Adrenal gland (tissue), 19 donors: ENCODE data around the gene KIR2DL4. TPM values are rescaled to one million over a fixed set of nuclear protein-coding genes. Genes with fewer than 3 reads are reported as not detected.
"Not testable (repeated sequence)": the region's sequence is repeated elsewhere in the genome, so short reads cannot be mapped to it uniquely, and the experiment has no call there.

Experiments used
- DNase-seq, 7 donors: peaks; one replicate each; pipeline ENCODE4 v3.0.0-alpha.2; 2019 to 2020
- H3K27ac ChIP-seq, 5 donors: fragments of 200-600 bp; sonication (generic) in 4 of 5; 1 replicate in 3 of 5; 2 replicates in 2 of 5; pipeline versions ENCODE4 v1.5.1 to v1.8.0; 2016 to 2020; ENCODE audit warnings: mild to moderate bottlenecking in 1 of 5
- H3K27me3 ChIP-seq: fragments of 200-600 bp; 2 replicates; pipeline ENCODE4 v1.8.0; 2021
- H3K36me3 ChIP-seq, 2 donors: fragments of 200-600 bp; replicated peaks in 1 of 2; 1 replicate in 1 of 2; 2 replicates in 1 of 2; pipeline versions ENCODE4 v1.5.1 to v1.8.0; 2018 to 2022
- H3K4me1 ChIP-seq, 2 donors: fragments of 200-600 bp; replicated peaks in 1 of 2; 1 replicate in 1 of 2; 2 replicates in 1 of 2; pipeline versions ENCODE4 v1.5.1 to v1.8.0; 2018 to 2021
- H3K4me3 ChIP-seq, 4 donors: fragments of 200-600 bp; sonication (generic) in 3 of 4; one replicate each; pipeline ENCODE4 v1.5.1; 2016 to 2018
- H3K9me3 ChIP-seq, 3 donors: fragments of 200-600 bp; sonication (generic) in 1 of 3; replicated peaks in 1 of 3; 1 replicate in 2 of 3; 2 replicates in 1 of 3; pipeline versions ENCODE4 v1.5.1 to v1.8.0; 2016 to 2021
- POLR2A ChIP-seq, 2 donors: fragments of 450-650 bp; IDR thresholded peaks; one replicate each; pipeline ENCODE4 v1.6.1; 2017; ENCODE audit warnings: antibody characterized with exemption in 2 of 2, mild to moderate bottlenecking in 2 of 2, moderate library complexity in 1 of 2
- WGBS, 4 donors: extraction: QIAGEN DNeasy Blood & Tissue Kit in 2 of 4; methylation state at CpG; one replicate each; pipeline versions ENCODE4 v1.1.5 to v1.1.7; 2013 to 2017; 5-methylcytosine and 5-hydroxymethylcytosine counted together
- intact Hi-C, 2 donors: fragments of 100-400 bp; cut with DNase I; formaldehyde crosslinking; loops; one replicate each; pipeline versions ENCODE4 v1.14.1 to v1.15.0; 2022 to 2023
- long read RNA-seq, 10 donors: library from polyadenylated mRNA in 3 of 10; unstranded in 2 of 10; stranded (forward) in 1 of 10; transcript quantifications; one replicate each; pipeline ENCODE4 v2.0.0 and lab custom pipeline, GENCODE V29; 2021 to 2026
- polyA plus RNA-seq, 3 donors: library from polyadenylated mRNA; stranded (reverse); fragments of 200-250 nt in 2 of 3; fragments of 350-450 nt in 1 of 3; fragmentation: Illumina TruSeq in 1 of 3; extraction: RNeasy Lipid Tissue Mini Kit (QIAGEN cat#74804) in 1 of 3; gene quantifications; one replicate each; pipeline ENCODE4 v1.2.3, GENCODE V29; 2013 to 2014
- total RNA-seq, 9 donors: library from RNA; depleted of rRNA in 4 of 9; stranded (reverse); fragments of >200 nt in 4 of 9; fragments of 120-200 nt in 1 of 9; fragmentation: NEBNext Ultra II Directional in 1 of 9; extraction: Animal tissue kit (Norgen Biotek cat#: 25700) in 1 of 9; gene quantifications; one replicate each; pipeline versions ENCODE4 v1.1.0 to v1.2.4, GENCODE V29; 2013 to 2023
- TF ChIP-seq, protein P1 (sequence below), 6 experiments: fragments of 450-650 bp in 4 of 6; fragments of 200-600 bp in 2 of 6; sonication (generic) in 1 of 6; IDR thresholded peaks; 1 replicate in 5 of 6; 2 replicates in 1 of 6; pipeline versions ENCODE4 v1.5.1 to v1.8.0; 2016 to 2021; ENCODE audit warnings: antibody characterized with exemption in 6 of 6, mild to moderate bottlenecking in 2 of 6, moderate library complexity in 1 of 6
- donor health status: healthy with polysubstance abuse.
- donor health status: Bipolar disorder and iron deficiency.
- donor health status: DM: yes; HTN: yes; CAD: no.
- donor health status: DM: no; HTN: no; CAD: no.
- donor health status: DM: no; HTN: no; CAD: no.
- donor health status: DM: yes; HTN: yes; CAD: no.

Gene KIR2DL4
- total RNA-seq = under 1 TPM in 2 of 9 donors, not detected in 7; 0.34 to 0.36 TPM
- under 1 TPM in 2 of 3 donors, not detected in 1; 0.07 to 0.31 TPM for polyA plus RNA-seq
- long read RNA-seq, donor 1 = 0 reads
- long read RNA-seq, donor 2 = 0 reads
- long read RNA-seq, donor 3 = 0 reads
- long read RNA-seq, donor 4 = 0 reads
- long read RNA-seq, donor 5, partial matches to known transcripts = 0 of 1 reads
- long read RNA-seq, donor 5, other reads (novel, unspliced or antisense) = 1 of 1 reads
- long read RNA-seq, donor 6 = 0 reads
- long read RNA-seq, donor 7 = 0 reads
- long read RNA-seq, donor 8 = 0 reads
- long read RNA-seq, donor 9 = 0 reads
- long read RNA-seq, donor 10 = 0 reads

DNA sequence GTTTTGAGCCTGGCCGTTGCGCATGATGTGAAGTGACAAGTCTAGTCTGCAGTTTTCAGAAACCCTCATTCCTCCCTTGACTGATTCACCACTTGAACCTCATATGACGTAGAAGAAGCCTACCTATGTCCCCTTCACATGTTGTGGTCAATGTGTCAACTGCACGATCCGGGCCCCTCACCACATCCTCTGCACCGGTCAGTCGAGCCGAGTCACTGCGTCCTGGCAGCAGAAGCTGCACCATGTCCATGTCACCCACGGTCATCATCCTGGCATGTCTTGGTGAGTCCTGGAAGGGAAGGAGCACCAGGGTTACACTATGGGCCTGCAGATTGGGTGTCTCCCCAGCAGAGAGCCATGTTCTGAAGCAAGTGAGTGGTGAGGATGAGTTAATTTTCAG, at the start of gene KIR2DL4:
Gene KIR2DL4, plus strand, starts transcription at position 201 of the 400 bp plus-strand sequence. Its CDS starts 42 bp downstream, at position 243.
- H3K27me3 ChIP-seq = no peaks in the 10 kb centered on the region
- TF ChIP-seq, protein P1, sequence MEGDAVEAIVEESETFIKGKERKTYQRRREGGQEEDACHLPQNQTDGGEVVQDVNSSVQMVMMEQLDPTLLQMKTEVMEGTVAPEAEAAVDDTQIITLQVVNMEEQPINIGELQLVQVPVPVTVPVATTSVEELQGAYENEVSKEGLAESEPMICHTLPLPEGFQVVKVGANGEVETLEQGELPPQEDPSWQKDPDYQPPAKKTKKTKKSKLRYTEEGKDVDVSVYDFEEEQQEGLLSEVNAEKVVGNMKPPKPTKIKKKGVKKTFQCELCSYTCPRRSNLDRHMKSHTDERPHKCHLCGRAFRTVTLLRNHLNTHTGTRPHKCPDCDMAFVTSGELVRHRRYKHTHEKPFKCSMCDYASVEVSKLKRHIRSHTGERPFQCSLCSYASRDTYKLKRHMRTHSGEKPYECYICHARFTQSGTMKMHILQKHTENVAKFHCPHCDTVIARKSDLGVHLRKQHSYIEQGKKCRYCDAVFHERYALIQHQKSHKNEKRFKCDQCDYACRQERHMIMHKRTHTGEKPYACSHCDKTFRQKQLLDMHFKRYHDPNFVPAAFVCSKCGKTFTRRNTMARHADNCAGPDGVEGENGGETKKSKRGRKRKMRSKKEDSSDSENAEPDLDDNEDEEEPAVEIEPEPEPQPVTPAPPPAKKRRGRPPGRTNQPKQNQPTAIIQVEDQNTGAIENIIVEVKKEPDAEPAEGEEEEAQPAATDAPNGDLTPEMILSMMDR (IDR thresholded peaks at IDR 0.05) = no peak
- TF ChIP-seq POLR2A (IDR thresholded peaks at IDR 0.05) = no peak
- DNase-seq = no peak

GRCh38 chr19:54756204-54757110, 47.0 kb upstream of the KIR2DL4 start:
- WGBS, 4 donors = 63 to 96% (median 78%) methylated on average over 2 to 11 of the region's 12 CpGs
- H3K9me3 ChIP-seq, intact Hi-C loops, H3K4me1 ChIP-seq, H3K4me3 ChIP-seq, H3K27me3 ChIP-seq, H3K27ac ChIP-seq, H3K36me3 ChIP-seq, DNase-seq: not testable (repeated sequence)

More for the DNA sequence above, at the start of gene KIR2DL4:
- intact Hi-C loops = no loop called here
- Histone ChIP-seq H3K4me1 (no peaks in the 10 kb centered on the region), H3K27ac (no peak within 1 kb of the TSS), H3K9me3 (no peaks in the 10 kb centered on the region), H3K4me3 (no peak within 1 kb of the TSS), H3K36me3 (no peaks in the 10 kb centered on the region)
- 78 to 87% (median 80%) methylated on average over 9 to 10 of the region's 10 CpGs for WGBS, 4 donors

DNA sequence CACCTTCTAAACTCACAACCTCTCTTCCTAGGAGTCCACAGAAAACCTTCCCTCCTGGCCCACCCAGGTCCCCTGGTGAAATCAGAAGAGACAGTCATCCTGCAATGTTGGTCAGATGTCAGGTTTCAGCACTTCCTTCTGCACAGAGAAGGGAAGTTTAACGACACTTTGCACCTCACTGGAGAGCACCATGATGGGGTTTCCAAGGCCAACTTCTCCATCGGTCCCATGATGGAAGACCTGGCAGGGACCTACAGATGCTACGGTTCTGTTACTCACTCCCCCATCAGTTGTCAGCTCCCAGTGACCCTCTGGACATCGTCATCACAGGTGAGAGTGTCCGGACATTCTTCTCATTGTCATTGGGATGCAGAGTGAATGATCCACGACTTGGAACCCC, 44.8 kb upstream of the KIR2DL4 start:
- H3K27ac ChIP-seq, H3K27me3 ChIP-seq, H3K4me3 ChIP-seq, H3K9me3 ChIP-seq, intact Hi-C loops, H3K4me1 ChIP-seq, H3K36me3 ChIP-seq, DNase-seq: not testable (repeated sequence)
- 40 to 69% (median 64%) methylated on average over 1 to 6 of the region's 6 CpGs for WGBS, 4 donors

- intact Hi-C loops, H3K4me3 ChIP-seq, H3K4me1 ChIP-seq, DNase-seq, H3K36me3 ChIP-seq, H3K27me3 ChIP-seq, H3K9me3 ChIP-seq, H3K27ac ChIP-seq: not testable (repeated sequence)
- 54 to 67% (median 56%) methylated on average over 1 to 8 of the region's 8 CpGs for WGBS, 4 donors
These were observed 39.2 kb upstream of the KIR2DL4 start for GRCh38 chr19:54764219-54764618.

GRCh38 chr19:54766464-54766863, 36.9 kb upstream of the KIR2DL4 start:
- intact Hi-C loops, H3K4me1 ChIP-seq, H3K27ac ChIP-seq, DNase-seq, H3K36me3 ChIP-seq, H3K9me3 ChIP-seq, H3K4me3 ChIP-seq, H3K27me3 ChIP-seq: not testable (repeated sequence)
- WGBS, 4 donors = 58 to 82% (median 69%) methylated on average over 3 to 4 of the region's 4 CpGs

- H3K27me3 ChIP-seq, H3K36me3 ChIP-seq, H3K4me3 ChIP-seq, H3K27ac ChIP-seq, H3K4me1 ChIP-seq, DNase-seq, H3K9me3 ChIP-seq: not testable (repeated sequence)
- 90 to 96% (median 93%) methylated on average over 10 to 15 of the region's 15 CpGs for WGBS, 4 donors
- intact Hi-C loops = loop anchor here in 1 of 2 donors (5.0 kb wide), 1 partner anchor 78 kb away; no protein-coding TSS in a partner anchor
These were observed 33.8 kb upstream of the KIR2DL4 start, which contains the start of gene KIR2DL1 for GRCh38 chr19:54769646-54770045. Gene KIR2DL1 (plus strand): TSS chr19:54769793. CDS start chr19:54769851, 58 bp downstream.

DNA sequence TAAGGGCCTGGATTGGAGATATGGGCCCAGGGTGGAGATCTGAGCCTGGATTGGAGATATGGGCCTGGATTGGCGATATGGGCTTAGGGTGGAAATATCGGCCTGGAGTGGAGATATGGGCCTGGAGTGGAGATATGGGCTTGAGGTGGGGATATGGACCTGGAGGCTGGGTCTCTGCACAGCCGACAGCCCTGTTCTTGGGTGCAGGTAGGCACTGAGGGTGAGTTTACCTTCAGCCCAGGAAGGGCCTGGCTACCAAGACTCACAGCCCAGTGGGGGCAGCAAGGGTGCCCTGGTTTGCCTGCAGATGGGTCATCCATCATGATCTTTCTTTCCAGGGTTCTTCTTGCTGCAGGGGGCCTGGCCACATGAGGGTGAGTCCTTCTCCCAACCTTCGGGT, 32.9 kb upstream of the KIR2DL4 start:
- not testable (repeated sequence) for H3K27ac ChIP-seq, H3K27me3 ChIP-seq, H3K4me1 ChIP-seq, DNase-seq, H3K9me3 ChIP-seq, H3K4me3 ChIP-seq, H3K36me3 ChIP-seq
- WGBS, 4 donors = 71 to 86% (median 77%) methylated on average over 3 to 4 of the region's 4 CpGs
- intact Hi-C loops = loop anchor here in 1 of 2 donors (5.0 kb wide), 1 partner anchor 77 kb away; no protein-coding TSS in a partner anchor

- WGBS, 4 donors = 67 to 80% (median 74%) methylated on average over 7 to 14 of the region's 15 CpGs
- H3K36me3 ChIP-seq, H3K27me3 ChIP-seq, H3K4me1 ChIP-seq, H3K27ac ChIP-seq, H3K4me3 ChIP-seq, DNase-seq, H3K9me3 ChIP-seq: not testable (repeated sequence)
- intact Hi-C loops = loop anchor here in 1 of 2 donors (5.0 kb wide), 1 partner anchor 76 kb away; no protein-coding TSS in a partner anchor
These were observed 32.1 kb upstream of the KIR2DL4 start for GRCh38 chr19:54771018-54771960.

GRCh38 chr19:54772666-54773065, 30.7 kb upstream of the KIR2DL4 start:
- not testable (repeated sequence) for H3K36me3 ChIP-seq

More at GRCh38 chr19:54772666-54773065, 30.7 kb upstream of the KIR2DL4 start:
- not testable (repeated sequence) for H3K27me3 ChIP-seq, DNase-seq, H3K4me1 ChIP-seq, H3K4me3 ChIP-seq, H3K9me3 ChIP-seq, H3K27ac ChIP-seq
- 35 to 53% (median 40%) methylated on average over 2 of the region's 2 CpGs for WGBS, 4 donors
- intact Hi-C loops = loop anchor here in 1 of 2 donors (5.0 kb wide), 1 partner anchor 75 kb away; no protein-coding TSS in a partner anchor
